Posterior cingulate gyrus (tissue), 11 donors: ENCODE results near the gene P2RY8.
"Not testable (repeated sequence)": the region's sequence is repeated elsewhere in the genome, so short reads cannot be mapped to it uniquely, and the experiment has no call there.

Source experiments
- DNase-seq, 10 donors: peaks; one replicate each; pipeline versions ENCODE4 v3.0.0 to v3.0.0-alpha.2; 2020 to 2021; ENCODE audit warnings: mixed read lengths in 3 of 10
- intact Hi-C: fragments of 100-400 bp; cut with DNase I; formaldehyde crosslinking; loops from one replicate; pipeline ENCODE4 v1.15.1; 2023

P2RY8 gene, protein sequence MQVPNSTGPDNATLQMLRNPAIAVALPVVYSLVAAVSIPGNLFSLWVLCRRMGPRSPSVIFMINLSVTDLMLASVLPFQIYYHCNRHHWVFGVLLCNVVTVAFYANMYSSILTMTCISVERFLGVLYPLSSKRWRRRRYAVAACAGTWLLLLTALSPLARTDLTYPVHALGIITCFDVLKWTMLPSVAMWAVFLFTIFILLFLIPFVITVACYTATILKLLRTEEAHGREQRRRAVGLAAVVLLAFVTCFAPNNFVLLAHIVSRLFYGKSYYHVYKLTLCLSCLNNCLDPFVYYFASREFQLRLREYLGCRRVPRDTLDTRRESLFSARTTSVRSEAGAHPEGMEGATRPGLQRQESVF

DNA sequence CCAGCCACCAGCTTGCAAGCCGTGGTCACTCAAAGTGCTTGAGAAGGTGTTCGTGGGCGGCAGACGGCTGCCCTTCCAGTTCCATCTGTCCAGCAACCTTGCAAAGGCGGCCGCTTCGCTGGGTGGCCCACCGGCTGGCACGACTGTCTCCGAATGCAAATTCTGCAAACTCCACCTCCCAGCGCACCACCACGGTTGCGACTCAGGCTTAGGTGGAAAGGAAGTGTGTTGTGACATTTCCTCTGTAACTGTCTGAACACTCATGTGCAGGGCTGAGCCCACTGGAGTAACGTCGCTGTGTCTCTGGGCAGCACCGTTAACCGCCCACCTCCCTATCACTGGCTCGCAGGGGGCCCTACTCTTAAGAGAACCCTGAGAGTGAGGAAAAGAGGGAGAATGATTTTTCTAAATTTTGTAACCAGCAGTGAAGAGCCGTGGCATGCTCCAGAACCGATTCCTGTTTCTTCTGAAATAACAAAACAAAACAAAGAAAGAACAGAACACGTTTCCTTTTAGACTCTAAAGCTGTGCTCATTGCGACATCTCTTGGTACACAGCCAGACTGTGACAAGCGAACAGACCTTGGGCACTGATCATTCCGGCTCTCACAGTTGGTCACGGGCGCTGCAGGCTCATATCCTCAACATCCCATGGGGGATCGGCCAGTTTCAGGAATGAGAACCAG, at the start of gene P2RY8:
TSS of gene P2RY8 (minus strand) at position 155 of the 685 bp plus-strand sequence. CDS start 70,627 bp downstream, outside the sequence.
- DNase-seq, result peak in 1 of 10 donors; percentile 85
- intact Hi-C loops, result no loop called here

DNA sequence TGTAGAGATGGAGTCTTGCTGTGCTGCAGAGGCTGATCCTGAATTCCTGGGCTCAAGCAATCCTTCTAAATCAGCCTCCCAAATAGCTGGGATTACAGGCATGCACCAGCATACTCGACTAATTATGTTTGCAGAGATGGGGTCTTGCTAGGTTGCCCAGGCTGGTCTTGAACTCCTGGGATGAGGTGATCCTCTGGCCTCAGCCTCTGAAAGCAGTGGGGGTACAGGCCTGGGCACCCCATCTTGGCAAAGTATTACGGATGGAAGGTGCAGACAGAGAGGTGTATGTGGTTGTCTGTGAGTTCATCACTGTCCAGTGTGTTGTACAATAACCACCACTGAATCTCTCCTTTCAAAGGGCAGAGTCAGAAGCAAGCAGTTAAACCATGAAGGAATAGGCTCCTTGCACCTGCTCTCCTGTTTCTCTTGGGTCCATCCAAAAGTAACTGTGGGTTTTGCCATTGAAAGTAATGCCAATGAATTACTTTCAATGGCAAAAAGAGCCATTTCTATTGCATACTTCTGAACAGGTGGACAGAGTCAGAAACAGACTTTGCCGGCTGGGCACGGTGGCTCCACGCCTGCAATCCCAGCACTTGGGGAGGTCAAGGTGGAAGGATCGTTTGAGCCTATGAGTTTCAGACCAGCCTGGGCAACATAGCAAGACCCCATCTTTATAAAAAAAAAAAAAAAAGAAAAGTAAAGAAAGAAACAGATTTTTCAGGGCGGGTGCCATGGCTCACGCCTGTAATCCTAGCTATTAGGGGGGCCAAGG, 47.4 kb upstream of the P2RY8 start:
- peak in 2 of 10 donors; percentile 16 to 22 for DNase-seq
- intact Hi-C loops, result no loop called here

DNA sequence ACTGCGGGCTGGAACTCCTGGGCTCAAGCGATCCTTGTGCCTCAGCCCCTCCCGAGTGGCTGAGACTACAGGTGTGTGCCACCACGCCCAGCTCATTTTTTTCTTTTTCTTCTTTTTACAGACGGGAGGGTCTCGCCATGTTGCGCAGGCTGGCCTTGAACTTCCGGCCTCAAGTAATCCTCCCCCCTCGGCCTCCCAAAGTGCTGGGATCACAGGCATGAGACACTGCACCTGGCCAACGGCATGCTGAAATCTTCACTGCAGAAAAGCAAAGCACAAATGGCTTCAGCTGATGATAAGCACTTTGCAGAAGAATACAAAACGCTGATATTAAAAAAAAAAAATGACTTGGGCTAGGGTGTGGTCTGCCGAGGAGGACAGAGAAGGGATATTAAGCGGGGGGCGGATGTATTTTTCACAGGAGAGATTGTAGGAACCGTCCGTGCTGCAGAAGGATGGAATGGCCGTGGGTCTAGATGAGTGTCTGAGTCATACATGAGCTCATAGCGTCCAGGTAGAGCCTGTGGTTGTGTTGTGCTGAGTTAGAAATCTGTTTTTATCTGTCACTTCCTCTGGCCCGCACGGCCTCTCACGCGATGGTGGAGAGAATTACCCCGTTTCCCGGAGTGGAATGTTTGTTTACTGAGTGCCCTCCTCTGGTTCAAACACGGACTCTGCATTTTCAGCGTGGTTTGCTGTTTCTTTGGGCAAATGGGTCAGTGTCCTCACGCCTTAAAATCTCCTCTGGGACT, 45.9 kb upstream of the P2RY8 start:
- DNase-seq, result peak in 1 of 10 donors; percentile 38
- intact Hi-C loops, result no loop called here

DNA sequence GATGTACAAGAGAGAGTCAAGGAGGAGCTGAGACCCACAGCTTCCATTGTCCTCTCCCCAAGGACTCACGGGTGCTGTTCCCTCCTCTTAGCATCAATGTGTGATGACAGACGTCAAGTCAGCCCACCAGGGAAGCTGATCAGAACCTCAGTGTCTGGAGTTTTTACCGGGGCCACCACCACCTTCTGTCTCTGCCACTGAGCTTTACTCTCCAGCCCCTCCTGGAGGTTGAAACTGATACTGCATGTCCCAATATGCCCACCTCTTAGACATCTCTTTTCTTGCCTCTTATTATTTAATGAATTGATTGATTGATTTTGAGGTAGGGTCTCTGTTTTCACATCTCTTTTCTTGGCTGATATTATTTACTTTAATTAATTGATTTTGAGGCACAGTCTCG, 44.1 kb upstream of the P2RY8 start:
- DNase-seq, result peak in 1 of 10 donors; percentile 61
- intact Hi-C loops, result no loop called here

DNA sequence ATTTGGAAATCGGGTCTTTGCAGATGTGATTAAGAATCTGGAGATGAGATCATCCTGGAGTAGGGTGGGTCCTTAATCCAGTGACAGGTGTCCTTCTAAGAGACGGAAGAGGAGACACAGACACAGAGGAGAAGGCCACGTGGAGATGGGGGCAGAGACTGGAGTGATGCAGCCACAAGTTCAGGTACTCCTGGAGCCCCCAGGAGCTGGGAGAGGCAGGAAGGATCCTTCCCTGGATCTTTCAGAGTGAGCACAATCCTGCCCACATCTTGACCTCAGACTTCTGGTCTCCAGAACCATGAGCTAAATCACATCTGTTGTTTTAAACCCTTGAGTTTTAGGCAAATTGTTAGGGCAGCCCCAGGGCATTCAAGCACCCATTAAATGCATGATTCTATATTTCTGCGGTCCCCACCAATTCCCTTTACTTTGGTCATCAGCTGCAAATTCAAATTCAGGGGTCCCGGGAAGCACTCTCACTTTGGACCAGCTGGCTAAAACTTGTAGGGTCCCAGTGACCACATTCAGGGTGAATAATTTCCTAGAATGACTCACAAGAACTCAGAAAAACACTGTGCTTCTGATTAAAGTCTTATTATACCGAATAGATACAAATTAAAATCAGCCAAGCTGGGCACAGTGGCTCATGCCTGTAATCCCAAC, 41.7 kb upstream of the P2RY8 start:
- DNase-seq, result peak in 1 of 10 donors; percentile 17
- intact Hi-C loops, result no loop called here

DNA sequence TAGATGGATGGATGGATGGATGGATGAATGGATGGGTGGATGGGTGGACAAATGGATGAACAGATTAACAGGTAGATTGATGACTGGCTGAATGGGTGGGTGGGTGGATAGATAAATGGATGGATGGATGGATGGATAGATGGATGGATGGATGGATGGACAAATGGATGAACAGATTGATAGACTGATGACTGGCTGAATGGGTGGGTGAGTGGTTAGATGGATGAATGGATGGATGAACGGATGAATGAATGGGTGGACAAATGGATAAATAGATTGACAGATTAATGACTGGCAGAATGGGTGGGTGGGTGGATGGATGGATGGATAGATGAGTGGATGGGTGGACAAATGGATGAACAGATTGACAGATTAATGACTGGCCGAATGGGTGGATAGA, 40.9 kb upstream of the P2RY8 start:
- DNase-seq, result no peak
- intact Hi-C loops, result no loop called here

DNA sequence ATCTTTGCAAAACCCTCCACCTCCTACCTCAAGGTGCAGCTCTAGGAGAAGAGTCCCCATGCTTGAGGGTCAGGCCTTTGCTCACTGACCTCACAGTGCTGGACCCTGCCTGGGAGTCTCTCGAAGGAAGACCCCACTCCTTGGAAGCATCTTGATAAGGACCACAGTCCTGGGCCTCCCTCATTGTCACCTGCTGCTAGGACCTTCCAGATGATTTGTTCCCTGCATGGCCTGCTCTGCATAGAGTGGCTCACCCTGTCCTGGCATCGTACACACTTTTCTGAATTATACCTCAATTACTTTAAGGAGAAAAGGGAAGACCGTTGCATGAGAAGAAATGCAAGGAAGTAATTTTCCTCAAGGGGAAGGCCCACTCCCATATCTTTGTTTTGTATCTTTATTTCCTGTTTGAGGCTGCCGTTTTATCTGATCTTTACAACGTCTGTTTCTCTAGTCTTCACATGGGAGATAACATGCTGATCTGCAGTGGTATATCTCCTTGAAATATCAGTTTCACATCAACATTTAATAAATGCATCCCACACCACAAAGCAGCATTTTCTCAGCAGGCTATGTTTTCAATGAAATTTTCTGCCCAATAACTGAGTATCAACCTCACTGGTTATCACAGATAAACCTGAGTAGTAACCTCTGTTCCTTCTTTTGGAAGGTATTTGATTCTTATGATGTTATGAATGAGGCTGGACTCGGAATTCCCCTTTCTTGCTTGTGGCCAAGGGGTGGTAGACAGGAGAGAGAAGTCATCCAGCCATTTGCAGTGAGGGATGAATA, 39.4 kb upstream of the P2RY8 start:
- peak in 2 of 10 donors; percentile 3 to 45 for DNase-seq
- intact Hi-C loops, result no loop called here

DNA sequence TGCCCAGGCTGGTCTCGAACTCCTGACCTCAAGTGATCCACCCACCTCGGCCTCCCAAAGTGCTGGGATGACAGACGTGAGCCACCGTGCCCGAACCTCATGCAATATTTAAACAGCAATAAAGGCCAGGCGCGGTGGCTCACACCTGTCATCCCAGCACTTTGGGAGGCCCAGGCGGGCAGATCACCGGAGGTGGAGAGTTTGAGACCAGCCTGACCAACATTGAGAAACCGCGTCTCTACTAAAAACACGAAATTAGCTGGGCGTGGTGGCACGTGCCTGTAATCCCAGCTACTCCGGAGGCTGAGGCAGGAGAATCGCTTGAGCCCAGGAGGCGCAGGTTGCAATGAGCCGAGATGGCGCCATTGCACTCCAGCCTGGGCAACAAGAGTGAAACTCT, 37.2 kb upstream of the P2RY8 start:
- intact Hi-C loops, result not testable (repeated sequence)
- DNase-seq, result peak in 1 of 10 donors; percentile 59

DNA sequence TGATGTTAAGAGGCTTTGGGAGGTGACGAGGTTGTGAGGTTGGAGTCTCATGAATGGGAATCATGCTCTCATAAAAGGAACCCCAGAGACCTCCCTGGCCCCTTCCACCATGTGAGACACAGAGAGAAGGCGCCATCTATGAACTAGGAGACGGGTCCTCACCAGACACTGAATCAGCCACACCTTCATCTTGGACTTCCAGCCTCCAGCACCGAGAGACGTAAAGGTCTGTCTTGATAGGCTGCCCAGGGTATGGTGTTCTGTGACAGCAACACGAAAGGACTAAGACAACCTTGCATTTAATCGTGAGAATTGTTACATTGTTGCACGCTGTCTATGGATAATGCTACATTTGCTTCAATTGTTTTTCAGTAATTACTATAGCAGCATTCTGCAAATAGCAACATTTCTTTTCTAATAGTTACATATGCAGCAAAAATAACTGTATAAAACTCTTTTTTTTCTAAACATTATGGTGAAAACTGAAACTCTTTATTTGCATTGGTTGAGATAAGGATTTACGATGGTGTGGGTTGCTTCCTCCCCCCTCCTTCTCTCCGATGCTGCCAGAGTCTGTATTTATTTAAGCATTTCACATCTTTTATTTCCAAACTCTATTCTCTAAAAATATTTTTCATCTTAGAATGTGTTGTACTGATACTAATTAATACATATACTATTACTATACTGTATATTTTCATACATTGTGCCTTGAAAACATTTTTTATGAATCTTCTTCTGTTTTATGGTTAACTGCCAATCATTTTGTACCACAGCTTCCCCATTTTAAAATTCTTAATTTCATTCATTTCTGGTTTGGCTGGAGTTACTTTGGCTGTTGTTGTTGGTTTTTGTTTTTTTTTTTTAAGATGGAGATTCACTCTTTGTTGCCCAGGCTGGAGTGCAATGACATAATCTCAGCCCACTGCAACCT, 28.0 kb upstream of the P2RY8 start:
- intact Hi-C loops, result no loop called here
- peak in 1 of 10 donors; percentile 17 for DNase-seq

DNA sequence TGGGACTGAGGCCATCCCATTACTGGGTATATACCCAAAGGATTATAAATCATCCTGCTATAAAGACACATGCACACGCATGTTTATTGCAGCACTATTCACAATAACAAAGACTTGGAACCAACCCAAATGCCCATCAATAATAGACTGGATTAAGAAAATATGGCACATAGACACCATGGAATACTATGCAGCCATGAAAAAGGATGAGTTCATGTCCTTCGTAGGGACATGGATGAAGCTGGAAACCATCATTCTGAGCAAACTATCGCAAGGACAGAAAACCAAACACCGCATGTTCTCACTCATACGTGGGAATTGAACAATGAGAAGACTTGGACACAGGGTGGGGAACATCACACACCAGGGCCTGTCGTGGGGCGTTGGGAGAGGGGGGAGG, 27.1 kb upstream of the P2RY8 start:
- intact Hi-C loops, result not testable (repeated sequence)
- peak in 1 of 10 donors; percentile 43 for DNase-seq

DNA sequence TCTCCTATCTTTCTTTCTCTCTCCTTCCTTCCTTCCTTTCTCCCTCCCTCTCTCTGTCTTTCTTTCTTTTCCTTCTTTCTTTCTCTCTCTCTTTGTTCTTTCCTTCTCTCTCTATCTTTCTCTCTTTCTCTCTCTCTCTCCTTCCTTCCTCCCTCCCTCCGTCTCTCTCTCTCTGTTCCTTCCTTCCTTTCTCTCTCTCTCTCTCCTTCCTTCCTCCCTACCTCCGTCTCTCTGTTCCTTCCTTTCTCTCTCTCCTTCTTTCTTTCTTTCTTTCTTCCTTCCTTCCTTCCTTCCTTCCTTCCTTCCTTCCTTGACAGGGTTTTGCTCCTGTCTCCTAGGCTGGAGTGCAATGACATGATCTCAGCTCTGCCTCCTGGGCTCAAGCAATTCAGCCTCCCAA, 24.2 kb upstream of the P2RY8 start:
- intact Hi-C loops, result no loop called here
- DNase-seq, result no peak

DNA sequence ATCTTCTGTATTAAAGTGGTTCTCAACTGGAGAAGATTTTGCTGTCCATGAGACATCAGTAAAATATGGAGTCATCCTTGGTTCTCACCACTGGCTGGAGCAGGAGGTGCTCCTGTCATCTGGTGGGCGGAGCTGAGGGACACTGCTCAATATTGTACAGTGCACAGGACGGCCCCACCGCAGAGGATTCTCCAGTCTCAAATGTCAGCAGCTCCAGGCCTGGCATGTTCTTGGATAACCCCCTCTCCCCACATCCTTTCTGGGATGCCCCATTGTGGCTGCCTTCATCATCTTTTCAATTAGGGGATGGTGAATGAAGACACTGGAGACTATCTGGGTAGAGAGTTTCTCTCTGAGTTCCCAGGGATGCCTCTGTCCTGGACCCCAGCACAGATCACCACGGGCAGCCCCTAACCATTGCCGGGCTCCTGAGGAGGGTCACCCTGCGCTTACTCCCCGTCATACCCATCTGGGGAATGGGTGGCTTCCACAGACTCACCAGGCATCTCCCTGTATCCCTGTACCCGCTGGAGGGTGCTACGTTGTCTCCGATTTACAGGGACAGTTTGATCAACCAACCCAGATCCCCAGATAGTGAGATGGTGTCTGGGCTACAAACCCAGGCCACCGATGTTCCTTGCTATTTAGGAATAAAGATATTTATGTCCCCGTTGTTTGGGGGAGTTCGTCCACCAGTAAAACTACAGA, 21.9 kb upstream of the P2RY8 start:
- intact Hi-C loops, result no loop called here
- peak in 2 of 10 donors; percentile 20 to 49 for DNase-seq

DNA sequence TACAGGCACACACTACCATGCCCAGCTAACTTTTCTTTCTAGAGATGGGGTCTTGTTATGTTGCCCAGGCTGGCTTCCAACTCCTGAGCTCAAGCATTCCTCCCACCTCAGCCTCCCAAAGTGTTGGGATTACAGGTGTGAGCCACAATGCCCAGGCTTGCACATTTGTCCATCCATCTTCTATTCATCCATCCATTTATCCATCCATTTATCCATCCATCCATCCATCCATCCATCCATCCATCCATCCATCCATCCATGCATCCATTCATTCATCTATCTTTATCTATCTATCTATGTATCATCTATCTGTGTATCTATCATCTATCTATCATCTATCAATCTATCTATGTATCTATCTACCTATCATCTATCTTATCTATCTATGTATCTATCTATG, 20.5 kb upstream of the P2RY8 start:
- DNase-seq, intact Hi-C loops: not testable (repeated sequence)

DNA sequence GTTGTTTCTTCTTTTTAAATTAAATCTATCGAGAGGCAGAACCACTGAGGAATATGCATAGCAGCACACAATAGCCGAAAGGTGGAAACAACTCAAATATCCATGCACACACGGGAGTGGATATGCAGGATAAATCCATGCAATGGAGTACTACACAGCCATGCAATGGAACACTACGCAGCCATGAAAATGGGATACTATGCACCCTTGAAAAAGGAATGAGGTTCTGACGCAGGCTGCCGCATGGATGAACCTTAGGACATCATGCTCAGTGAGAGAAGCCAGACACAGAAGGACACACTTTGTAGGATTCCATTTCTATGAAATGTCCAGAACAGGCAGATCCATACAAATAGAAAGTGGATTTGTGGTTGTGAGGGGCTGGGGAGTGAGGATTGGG, 18.4 kb upstream of the P2RY8 start:
- intact Hi-C loops, result no loop called here
- DNase-seq, result peak in 1 of 10 donors; percentile 13

DNA sequence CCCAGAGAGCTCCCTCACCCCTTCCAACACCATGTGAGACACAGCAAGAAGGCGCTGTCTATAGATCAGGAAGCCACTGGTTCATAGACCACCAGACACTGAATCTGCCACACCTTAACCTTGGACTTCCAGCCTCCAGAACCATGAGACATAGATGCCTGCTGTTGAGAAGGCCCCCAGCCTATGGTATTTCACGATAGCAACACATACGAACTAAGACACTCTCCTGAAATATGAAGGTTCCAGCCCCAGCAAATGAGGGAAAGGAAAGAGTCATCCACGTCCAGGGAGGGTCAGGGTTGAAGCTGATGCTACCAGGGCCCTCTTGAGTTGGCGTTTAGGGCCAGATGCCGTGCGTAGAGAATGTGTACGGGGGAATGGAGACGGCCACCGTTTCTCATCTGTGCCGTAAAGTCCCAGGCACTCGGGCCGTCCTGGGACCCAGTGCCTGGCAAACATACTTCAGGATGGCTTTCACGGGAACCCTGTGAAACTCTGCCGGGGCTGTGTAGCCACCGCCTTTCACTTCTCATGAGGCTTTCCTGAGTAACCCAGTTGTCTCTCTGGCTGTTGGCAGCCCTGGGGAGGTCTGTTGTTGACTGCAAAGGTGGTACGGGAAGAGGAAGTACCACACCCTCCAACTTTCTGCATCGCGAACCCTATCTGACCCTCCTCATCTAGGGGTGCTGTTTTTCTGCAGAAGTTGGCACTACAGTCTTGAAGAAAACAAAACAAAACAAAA, 17.7 kb upstream of the P2RY8 start:
- DNase-seq, result peak in 1 of 10 donors; percentile 68
- intact Hi-C loops, result no loop called here

DNA sequence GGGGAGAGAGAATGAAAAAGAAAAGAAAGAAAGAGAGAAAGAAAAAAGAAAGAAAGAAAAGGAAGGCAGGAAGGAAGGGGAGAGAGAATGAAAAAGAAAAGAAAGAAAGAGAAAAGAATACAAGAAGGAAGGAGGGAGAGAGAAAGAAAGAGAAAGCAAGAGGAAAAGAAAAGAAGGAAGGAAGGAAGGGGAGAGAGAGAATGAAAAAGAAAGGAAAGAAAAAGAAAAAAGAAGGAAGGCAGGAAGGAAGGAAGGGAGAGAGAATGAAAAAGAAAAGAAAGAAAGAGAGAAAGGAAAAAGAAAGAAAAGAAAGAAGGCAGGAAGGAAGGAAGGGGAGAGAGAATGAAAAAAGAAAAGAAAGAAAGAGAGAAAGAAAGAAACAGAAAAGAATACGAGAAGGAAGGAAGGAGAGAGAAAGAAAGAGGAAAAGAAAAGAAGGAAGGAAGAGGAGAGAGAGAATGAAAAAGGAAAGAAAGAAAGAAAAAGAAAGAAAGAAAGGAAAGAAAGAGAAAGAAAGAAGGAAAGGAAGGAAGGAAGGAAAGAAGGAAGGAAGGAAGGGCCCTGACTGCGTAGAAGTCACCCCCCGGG, 15.1 kb upstream of the P2RY8 start:
- no peak for DNase-seq
- intact Hi-C loops, result no loop called here
